Measurements from ENCODE around the gene TSPAN9. TPM values are rescaled to one million over a fixed set of nuclear protein-coding genes. Genes with fewer than 3 reads are reported as not detected.

The TSPAN9 gene
- total and polyA plus RNA-seq, 2 of the 4 experiments (the other 2 are of a cell fraction) = 17.7 to 39.1 TPM

- WGBS, 2 experiments (ENCODE audit: extremely low coverage in 2 of 2, insufficient read length in 1 of 2) = 40% methylated on average over 2 of the region's 5 CpGs; no CpG with 5 or more reads in 1 of the 2 experiments
- Histone ChIP-seq H3K27ac (ENCODE audit: insufficient read depth, low read length) (no peak overlapping the region), H3K23ac (ENCODE audit: low read depth, low read length) (no peak overlapping the region), H3K56ac (ENCODE audit: extremely low read depth, insufficient read depth, low read length) (no peak overlapping the region), H2BK120ac (ENCODE audit: low read depth, low read length) (no peak overlapping the region), H2BK15ac (ENCODE audit: low read depth, low read length) (no peak overlapping the region), H3K36me3 (ENCODE audit: control insufficient read depth, insufficient read depth, low read length) (no peaks in the 10 kb centered on the region), H3K4me2 (ENCODE audit: low read depth, low read length) (no peak overlapping the region), H4K5ac (ENCODE audit: low read depth, low read length) (no peak overlapping the region), H3K9me1 (ENCODE audit: insufficient read depth, low read length) (peaks cover 5% of the 10 kb centered on the region; the same call in 1 of the 2 replicates), H4K91ac (ENCODE audit: insufficient read depth, low read depth, low read length) (no peak overlapping the region), H2BK20ac (ENCODE audit: low read depth, low read length) (no peak overlapping the region), H3K79me1 (ENCODE audit: low read depth in 1 of 2, low read length in 2 of 2) (peaks cover 4% of the 10 kb centered on the region in 2 experiments; a peak in 2 of 4 replicates), H3K14ac (replicated peaks; ENCODE audit: low read depth, low read length) (no peak overlapping the region), H2AFZ (replicated peaks; ENCODE audit: low read length, poor library complexity) (no peak overlapping the region), H3K27me3 (ENCODE audit: control insufficient read depth, insufficient read depth, low read length) (no peaks in the 10 kb centered on the region), H2BK5ac (ENCODE audit: low read depth, low read length, poor library complexity, severe bottlenecking) (no peak overlapping the region), H3K4me3 (ENCODE audit: insufficient read depth, low read depth, low read length) (no peak overlapping the region), H3K4ac (ENCODE audit: low read depth, low read length) (no peak overlapping the region), H3K9me3 (ENCODE audit: control insufficient read depth, insufficient read depth, low read length) (peaks cover 1% of the 10 kb centered on the region), H2AK5ac (ENCODE audit: low read depth, low read length) (no peak overlapping the region), H3K4me1 (ENCODE audit: control insufficient read depth, insufficient read depth, low read length) (peaks cover 15% of the 10 kb centered on the region; the same call in 1 of the 2 replicates), H3K18ac (ENCODE audit: low read depth, low read length) (no peak overlapping the region), H2AK9ac (replicated peaks; ENCODE audit: low read depth, low read length, poor library complexity) (no peak overlapping the region), H4K8ac (ENCODE audit: low read depth in 2 of 2, low read length in 2 of 2) (no peak overlapping the region), H3K9ac (ENCODE audit: low read depth, low read length) (no peak overlapping the region), H4K20me1 (ENCODE audit: insufficient read depth, low read length) (0 out of 2 replicates have a peak, but pooled peaks cover 4% of the 10 kb centered on the region)
- ChIA-PET CTCF (interaction anchor here (0.5 to 0.9 kb wide), 2 partner anchors 9 to 31 kb away, joined by 3 read pairs; no protein-coding TSS in a partner anchor), POLR2A (ENCODE audit: unreplicated experiment) (no interaction called here)
- ATAC-seq (ENCODE audit: low read depth) (no peak), DNase-seq (no peak)
- intact Hi-C loops (cut with micrococcal nuclease) = no loop called here
- dilution Hi-C loops (cut with HindIII; ENCODE audit: low sequenced_read_pairs, unreplicated experiment) = no loop called here
- no TSS peak for BruUV-seq (replicated peaks)
- in situ Hi-C loops (cut with MboI; ENCODE audit: low sequenced_read_pairs) = no loop called here
- TF ChIP-seq MXI1 (IDR thresholded peaks at IDR 0.05; ENCODE audit: borderline replicate concordance, low read depth, low read length) (no peak), USF2 (IDR thresholded peaks at IDR 0.05; ENCODE audit: low read depth, low read length) (no peak), BHLHE40 (IDR thresholded peaks at IDR 0.05; ENCODE audit: low read depth, low read length) (no peak), MAZ (IDR thresholded peaks at IDR 0.05; ENCODE audit: borderline replicate concordance, low read depth, low read length) (no peak), POLR2A (IDR thresholded peaks at IDR 0.05; ENCODE audit: low read depth, low read length) (no peak), RAD21 (IDR thresholded peaks at IDR 0.05; ENCODE audit: low read length) (no peak), FOS (IDR thresholded peaks at IDR 0.05; ENCODE audit: low read depth, low read length) (no peak), SMC3 (IDR thresholded peaks at IDR 0.05; ENCODE audit: low read depth, low read length) (no peak), RCOR1 (IDR thresholded peaks at IDR 0.05; ENCODE audit: insufficient replicate concordance, low read length) (no peak), CEBPB (IDR thresholded peaks at IDR 0.05; ENCODE audit: low read depth, low read length) (no peak), NFE2L2 (IDR thresholded peaks at IDR 0.05; ENCODE audit: low read depth, low read length) (no peak), RFX5 (IDR thresholded peaks at IDR 0.05; ENCODE audit: low read depth, low read length) (no peak), CHD1 (IDR thresholded peaks at IDR 0.05; ENCODE audit: low read depth, low read length) (no peak), MAFK (IDR thresholded peaks at IDR 0.05; ENCODE audit: low read depth, low read length) (no peak)
- TF ChIP-seq, protein P1, sequence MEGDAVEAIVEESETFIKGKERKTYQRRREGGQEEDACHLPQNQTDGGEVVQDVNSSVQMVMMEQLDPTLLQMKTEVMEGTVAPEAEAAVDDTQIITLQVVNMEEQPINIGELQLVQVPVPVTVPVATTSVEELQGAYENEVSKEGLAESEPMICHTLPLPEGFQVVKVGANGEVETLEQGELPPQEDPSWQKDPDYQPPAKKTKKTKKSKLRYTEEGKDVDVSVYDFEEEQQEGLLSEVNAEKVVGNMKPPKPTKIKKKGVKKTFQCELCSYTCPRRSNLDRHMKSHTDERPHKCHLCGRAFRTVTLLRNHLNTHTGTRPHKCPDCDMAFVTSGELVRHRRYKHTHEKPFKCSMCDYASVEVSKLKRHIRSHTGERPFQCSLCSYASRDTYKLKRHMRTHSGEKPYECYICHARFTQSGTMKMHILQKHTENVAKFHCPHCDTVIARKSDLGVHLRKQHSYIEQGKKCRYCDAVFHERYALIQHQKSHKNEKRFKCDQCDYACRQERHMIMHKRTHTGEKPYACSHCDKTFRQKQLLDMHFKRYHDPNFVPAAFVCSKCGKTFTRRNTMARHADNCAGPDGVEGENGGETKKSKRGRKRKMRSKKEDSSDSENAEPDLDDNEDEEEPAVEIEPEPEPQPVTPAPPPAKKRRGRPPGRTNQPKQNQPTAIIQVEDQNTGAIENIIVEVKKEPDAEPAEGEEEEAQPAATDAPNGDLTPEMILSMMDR (conservative IDR thresholded peaks at IDR 0.05; ENCODE audit: low read depth, low read length) = no peak
- TF ChIP-seq, protein P2, sequence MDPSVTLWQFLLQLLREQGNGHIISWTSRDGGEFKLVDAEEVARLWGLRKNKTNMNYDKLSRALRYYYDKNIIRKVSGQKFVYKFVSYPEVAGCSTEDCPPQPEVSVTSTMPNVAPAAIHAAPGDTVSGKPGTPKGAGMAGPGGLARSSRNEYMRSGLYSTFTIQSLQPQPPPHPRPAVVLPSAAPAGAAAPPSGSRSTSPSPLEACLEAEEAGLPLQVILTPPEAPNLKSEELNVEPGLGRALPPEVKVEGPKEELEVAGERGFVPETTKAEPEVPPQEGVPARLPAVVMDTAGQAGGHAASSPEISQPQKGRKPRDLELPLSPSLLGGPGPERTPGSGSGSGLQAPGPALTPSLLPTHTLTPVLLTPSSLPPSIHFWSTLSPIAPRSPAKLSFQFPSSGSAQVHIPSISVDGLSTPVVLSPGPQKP (IDR thresholded peaks at IDR 0.05; ENCODE audit: borderline replicate concordance, low read depth, low read length) = no peak
Observed at GRCh38 chr12:3233797-3234196, 156.6 kb downstream of the TSPAN9 start.
